Body of pancreas (tissue), 4 donors: Measurements from ENCODE around the gene FOXP1.

Source experiments
- POLR2A ChIP-seq, 3 donors: fragments of 450-650 bp; IDR thresholded peaks; one replicate each; pipeline ENCODE4 v1.6.1; 2016; ENCODE audit warnings: antibody characterized with exemption in 3 of 3, mild to moderate bottlenecking in 2 of 3
- TF ChIP-seq, protein P1 (sequence below), 7 experiments: fragments of 450-650 bp in 4 of 7; fragments of 200-600 bp in 3 of 7; sonication (generic) in 3 of 7; IDR thresholded peaks; one replicate each; pipeline ENCODE4 v1.5.1; 2016 to 2019; ENCODE audit warnings: antibody characterized with exemption in 7 of 7

GRCh38 chr3:71001303-71001830, 582.2 kb downstream of the FOXP1 start:
- TF ChIP-seq, protein P1, sequence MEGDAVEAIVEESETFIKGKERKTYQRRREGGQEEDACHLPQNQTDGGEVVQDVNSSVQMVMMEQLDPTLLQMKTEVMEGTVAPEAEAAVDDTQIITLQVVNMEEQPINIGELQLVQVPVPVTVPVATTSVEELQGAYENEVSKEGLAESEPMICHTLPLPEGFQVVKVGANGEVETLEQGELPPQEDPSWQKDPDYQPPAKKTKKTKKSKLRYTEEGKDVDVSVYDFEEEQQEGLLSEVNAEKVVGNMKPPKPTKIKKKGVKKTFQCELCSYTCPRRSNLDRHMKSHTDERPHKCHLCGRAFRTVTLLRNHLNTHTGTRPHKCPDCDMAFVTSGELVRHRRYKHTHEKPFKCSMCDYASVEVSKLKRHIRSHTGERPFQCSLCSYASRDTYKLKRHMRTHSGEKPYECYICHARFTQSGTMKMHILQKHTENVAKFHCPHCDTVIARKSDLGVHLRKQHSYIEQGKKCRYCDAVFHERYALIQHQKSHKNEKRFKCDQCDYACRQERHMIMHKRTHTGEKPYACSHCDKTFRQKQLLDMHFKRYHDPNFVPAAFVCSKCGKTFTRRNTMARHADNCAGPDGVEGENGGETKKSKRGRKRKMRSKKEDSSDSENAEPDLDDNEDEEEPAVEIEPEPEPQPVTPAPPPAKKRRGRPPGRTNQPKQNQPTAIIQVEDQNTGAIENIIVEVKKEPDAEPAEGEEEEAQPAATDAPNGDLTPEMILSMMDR (IDR thresholded peaks at IDR 0.05) = no peak
- TF ChIP-seq POLR2A (IDR thresholded peaks at IDR 0.05) = no peak
